GM12873 (cell line): ENCODE data around the gene MAP1A.

Experiments
- TF ChIP-seq, protein P1 (sequence below): IDR thresholded peaks from 2 replicates; pipeline ENCODE4 v1.5.1; 2012; ENCODE audit warnings: low read depth, mild to moderate bottlenecking, moderate library complexity, low read length, control low read depth; ENCODE audit not compliant: insufficient read depth; ENCODE audit errors: missing control alignments

Gene MAP1A

DNA sequence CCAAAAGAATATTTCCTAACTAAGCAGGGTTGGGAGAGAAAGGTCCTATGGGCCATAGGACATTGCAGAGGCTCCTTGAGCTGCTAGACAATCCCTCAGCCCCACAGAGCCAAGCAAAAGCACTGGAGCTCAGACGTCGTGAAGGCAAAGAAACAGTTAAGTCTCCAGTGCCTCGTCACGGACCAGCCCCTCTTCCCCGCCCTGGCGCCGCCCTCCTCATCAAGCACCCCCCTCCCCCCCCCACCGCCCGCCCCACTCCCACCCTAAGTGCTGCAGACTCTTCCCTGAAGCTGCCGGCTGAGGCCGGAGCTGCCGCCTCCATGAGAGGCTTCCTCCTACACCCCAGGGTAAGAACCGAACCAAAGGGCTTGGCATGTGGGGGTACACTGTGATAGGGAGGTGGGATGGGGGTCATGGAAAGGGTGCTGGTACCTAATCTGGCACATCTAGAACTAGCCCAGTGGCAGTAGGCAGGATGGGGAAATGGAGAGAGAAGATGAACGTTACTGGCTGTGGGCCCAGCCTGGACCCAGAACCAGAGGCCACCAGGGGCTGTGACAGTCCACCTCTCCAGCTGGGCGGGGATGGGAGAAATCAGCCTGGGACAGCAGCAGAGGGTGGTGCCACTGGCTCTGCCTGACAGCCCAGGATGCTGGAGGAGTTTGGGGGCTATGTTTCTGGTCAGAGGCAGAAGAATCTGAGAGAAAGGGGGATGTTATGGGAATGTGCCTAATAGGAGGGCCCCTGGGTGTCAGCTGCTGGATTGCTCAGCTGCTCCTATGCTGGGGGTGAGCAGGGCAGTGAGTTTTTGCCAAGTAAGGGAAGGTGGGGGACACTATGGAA is at the start of gene MAP1A:
Gene MAP1A, plus strand, starts transcription at position 255 of the 843 bp plus-strand sequence. CDS start 3,866 bp downstream, outside the sequence.
- TF ChIP-seq, protein P1, sequence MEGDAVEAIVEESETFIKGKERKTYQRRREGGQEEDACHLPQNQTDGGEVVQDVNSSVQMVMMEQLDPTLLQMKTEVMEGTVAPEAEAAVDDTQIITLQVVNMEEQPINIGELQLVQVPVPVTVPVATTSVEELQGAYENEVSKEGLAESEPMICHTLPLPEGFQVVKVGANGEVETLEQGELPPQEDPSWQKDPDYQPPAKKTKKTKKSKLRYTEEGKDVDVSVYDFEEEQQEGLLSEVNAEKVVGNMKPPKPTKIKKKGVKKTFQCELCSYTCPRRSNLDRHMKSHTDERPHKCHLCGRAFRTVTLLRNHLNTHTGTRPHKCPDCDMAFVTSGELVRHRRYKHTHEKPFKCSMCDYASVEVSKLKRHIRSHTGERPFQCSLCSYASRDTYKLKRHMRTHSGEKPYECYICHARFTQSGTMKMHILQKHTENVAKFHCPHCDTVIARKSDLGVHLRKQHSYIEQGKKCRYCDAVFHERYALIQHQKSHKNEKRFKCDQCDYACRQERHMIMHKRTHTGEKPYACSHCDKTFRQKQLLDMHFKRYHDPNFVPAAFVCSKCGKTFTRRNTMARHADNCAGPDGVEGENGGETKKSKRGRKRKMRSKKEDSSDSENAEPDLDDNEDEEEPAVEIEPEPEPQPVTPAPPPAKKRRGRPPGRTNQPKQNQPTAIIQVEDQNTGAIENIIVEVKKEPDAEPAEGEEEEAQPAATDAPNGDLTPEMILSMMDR: no peak

GRCh38 chr15:43469867-43470266 is 47.5 kb upstream of the MAP1A start:
- TF ChIP-seq, protein P1: no peak

- TF ChIP-seq, protein P1: no peak
Observed at GRCh38 chr15:43471975-43472374, 45.4 kb upstream of the MAP1A start.

DNA sequence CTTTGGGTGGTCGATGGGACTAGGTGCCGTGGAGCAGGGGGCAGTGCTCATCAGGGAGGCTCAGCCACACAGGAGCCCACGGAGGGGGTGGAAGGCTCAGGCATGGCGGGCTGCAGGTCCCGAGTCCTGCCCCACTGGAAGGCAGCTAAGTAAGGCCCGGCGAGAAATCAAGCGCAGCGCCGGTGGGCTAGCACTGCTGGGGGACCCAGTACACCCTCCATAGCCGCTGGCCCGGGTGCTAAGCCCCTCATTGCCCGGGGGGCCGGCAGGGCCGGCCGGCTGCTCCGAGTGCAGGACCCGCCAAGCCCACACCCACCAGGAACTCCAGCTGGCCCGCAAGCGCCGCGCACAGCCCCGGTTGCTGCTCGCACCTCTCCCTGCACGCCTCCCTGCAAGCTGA is 43.5 kb upstream of the MAP1A start:
- TF ChIP-seq, protein P1: no peak

DNA sequence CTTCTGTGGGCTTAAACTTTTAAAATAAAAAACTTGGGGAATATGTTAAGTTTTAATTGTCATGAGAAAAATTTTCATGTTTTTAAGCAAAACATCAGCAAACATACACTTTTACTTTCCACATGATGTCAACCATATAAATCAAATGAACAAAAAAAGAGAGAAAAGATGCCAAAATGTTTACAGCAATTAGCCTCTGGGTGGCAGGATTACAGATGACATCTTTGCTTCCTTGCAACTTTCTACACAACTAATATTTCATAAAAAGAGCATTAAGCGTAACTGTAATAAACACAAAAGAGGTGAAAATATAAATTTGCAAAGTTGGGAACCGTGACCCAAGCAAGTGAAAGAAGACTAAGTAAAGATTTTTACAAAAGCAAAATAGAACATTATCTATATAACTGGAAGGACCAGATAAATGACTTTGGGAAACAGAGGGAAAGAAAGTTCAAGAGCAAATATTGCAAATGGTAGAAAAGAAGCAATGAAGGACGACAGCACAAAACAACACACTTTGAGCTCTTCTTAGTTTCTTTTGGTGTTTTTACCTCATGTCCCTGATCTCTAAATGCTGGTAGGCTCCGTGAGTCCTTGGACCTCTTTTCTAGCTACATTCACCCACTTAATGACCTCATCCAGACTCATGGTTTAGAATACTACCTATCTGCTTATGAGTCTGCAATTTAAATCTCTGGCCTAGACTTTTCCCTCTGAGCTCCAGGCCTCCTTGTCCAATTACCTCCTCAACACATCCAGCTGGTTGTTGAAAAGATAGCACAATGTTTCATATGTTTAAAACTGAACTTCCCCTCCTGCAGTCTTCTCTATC is 33.9 kb upstream of the MAP1A start:
- TF ChIP-seq, protein P1: peak; percentile 39

DNA sequence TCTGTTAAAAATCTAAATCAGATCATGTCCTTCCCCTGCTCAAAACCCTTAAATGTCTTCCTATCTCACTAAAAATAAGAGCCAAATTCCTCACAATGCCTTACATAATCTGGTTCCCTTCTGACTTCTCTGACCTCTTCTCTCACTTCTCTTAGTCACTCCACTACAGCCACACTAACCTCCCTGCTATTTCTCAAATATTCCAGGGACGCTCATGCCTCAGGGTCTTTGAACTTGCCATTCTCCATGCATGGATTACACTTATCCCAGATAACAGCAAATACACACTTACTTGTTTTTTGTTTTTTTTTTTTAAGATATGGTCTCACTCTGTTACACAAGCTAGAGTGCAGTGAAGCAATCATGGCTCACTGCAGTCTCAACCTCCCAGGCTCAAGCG is 33.0 kb upstream of the MAP1A start:
- TF ChIP-seq, protein P1: no peak

DNA sequence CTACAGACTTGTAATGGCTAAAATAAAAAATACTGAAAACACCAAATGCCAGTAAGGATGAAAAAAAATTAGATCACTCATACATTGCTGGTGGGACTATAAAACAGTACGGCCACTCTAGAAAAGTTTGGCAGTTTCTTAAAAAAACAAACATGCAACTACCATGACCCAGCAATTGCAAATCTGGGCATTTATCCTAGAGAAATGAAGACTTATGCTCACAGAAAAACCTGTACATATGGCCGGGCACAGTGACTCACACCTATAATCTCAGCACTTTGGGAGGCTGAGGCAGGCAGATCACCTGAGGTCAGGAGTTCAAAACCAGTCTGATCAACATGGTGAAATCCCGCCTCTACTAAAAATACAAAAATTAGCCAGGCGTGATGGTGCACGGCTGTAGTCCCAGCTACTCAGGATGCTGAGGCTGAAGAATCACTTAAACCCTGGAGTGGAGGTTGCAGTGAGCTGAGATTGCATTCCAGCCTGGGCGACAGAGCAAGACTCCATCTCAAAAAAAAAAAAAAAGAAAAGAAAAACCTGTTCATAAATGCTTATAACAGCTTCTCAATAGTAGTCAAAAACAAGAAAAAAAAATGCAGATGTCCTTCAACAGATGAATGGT is 30.0 kb upstream of the MAP1A start:
- TF ChIP-seq, protein P1: no peak
